HAP-1 (cell line): ENCODE data around the gene GNG13.
"Not testable (repeated sequence)": the region's sequence is repeated elsewhere in the genome, so short reads cannot be mapped to it uniquely, and the experiment has no call there.

Experiments used
- DNase-seq, 2 experiments: peaks; one replicate each; pipeline ENCODE4 v3.0.0-alpha.2; 2016 to 2020; ENCODE audit warnings: low spot score in 2 of 2
- H3K27me3 ChIP-seq: fragments of 250-450 bp; sonication (Bioruptor Pico); 2 replicates; pipeline ENCODE4 v1.5.1; 2020; ENCODE audit warnings: low read depth, mild to moderate bottlenecking, moderate library complexity
- H3K36me3 ChIP-seq: fragments of 250-450 bp; sonication (Bioruptor Pico); replicated peaks from 2 replicates; pipeline ENCODE4 v1.5.1; 2020; ENCODE audit warnings: mild to moderate bottlenecking
- H3K4me1 ChIP-seq: fragments of 250-450 bp; sonication (Bioruptor Pico); 2 replicates; pipeline ENCODE4 v1.5.1; 2020; ENCODE audit warnings: mild to moderate bottlenecking
- H3K4me3 ChIP-seq: fragments of 250-450 bp; sonication (Bioruptor Pico); 2 replicates; pipeline ENCODE4 v1.5.1; 2020; ENCODE audit warnings: mild to moderate bottlenecking, moderate library complexity
- H3K9me3 ChIP-seq: fragments of 250-450 bp; sonication (Bioruptor Pico); 2 replicates; pipeline ENCODE4 v1.5.1; 2020; ENCODE audit warnings: mild to moderate bottlenecking, moderate library complexity
- in situ Hi-C: fragments of 300-500 bp; cut with MboI; formaldehyde crosslinking; loops from 3 replicates; pipeline ENCODE4 v1.14.3; 2020; ENCODE audit warnings: low sequenced_read_pairs, inconsistent platforms, mixed read lengths

The GNG13 gene

GRCh38 chr16:825341-826061 lies 25.0 kb upstream of the GNG13 start:
- no peaks in the 10 kb centered on the region for H3K4me1 ChIP-seq
- H3K36me3 ChIP-seq, result no peaks in the 10 kb centered on the region
- H3K9me3 ChIP-seq, result no peaks in the 10 kb centered on the region
- no peaks in the 10 kb centered on the region for H3K27me3 ChIP-seq
- DNase-seq, result no peak
- H3K4me3 ChIP-seq, result no peak overlapping the region
- in situ Hi-C loops, result no loop called here

GRCh38 chr16:824601-825000 lies 24.1 kb upstream of the GNG13 start:
- Histone ChIP-seq H3K4me1 (no peaks in the 10 kb centered on the region), H3K27me3 (no peaks in the 10 kb centered on the region), H3K4me3 (no peak overlapping the region), H3K9me3 (no peaks in the 10 kb centered on the region), H3K36me3 (no peaks in the 10 kb centered on the region)
- in situ Hi-C loops, result no loop called here
- DNase-seq, result no peak

- Histone ChIP-seq H3K4me3 (no peak overlapping the region), H3K36me3 (no peaks in the 10 kb centered on the region), H3K4me1 (no peaks in the 10 kb centered on the region), H3K27me3 (no peaks in the 10 kb centered on the region), H3K9me3 (no peaks in the 10 kb centered on the region)
- in situ Hi-C loops, result no loop called here
- DNase-seq, result no peak
These were observed 23.7 kb upstream of the GNG13 start for GRCh38 chr16:824194-824593.

GRCh38 chr16:822909-823297 lies 22.4 kb upstream of the GNG13 start:
- no peak overlapping the region for H3K4me3 ChIP-seq
- no peaks in the 10 kb centered on the region for H3K27me3 ChIP-seq
- no peaks in the 10 kb centered on the region for H3K9me3 ChIP-seq
- in situ Hi-C loops, result no loop called here
- no peaks in the 10 kb centered on the region for H3K36me3 ChIP-seq
- no peak for DNase-seq
- no peaks in the 10 kb centered on the region for H3K4me1 ChIP-seq

GRCh38 chr16:822174-822908 lies 21.8 kb upstream of the GNG13 start:
- Histone ChIP-seq H3K9me3 (no peaks in the 10 kb centered on the region), H3K4me3 (no peak overlapping the region), H3K36me3 (no peaks in the 10 kb centered on the region), H3K27me3 (no peaks in the 10 kb centered on the region), H3K4me1 (no peaks in the 10 kb centered on the region)
- in situ Hi-C loops, result no loop called here
- DNase-seq, result no peak

GRCh38 chr16:821751-822150 lies 21.2 kb upstream of the GNG13 start:
- no peaks in the 10 kb centered on the region for H3K4me1 ChIP-seq
- no peaks in the 10 kb centered on the region for H3K9me3 ChIP-seq
- no peaks in the 10 kb centered on the region for H3K36me3 ChIP-seq
- DNase-seq, result no peak
- in situ Hi-C loops, result no loop called here
- H3K4me3 ChIP-seq, result no peak overlapping the region
- H3K27me3 ChIP-seq, result no peaks in the 10 kb centered on the region

- H3K4me3 ChIP-seq, result no peak overlapping the region
- no peaks in the 10 kb centered on the region for H3K36me3 ChIP-seq
- DNase-seq, result no peak
- H3K4me1 ChIP-seq, result no peaks in the 10 kb centered on the region
- H3K27me3 ChIP-seq, result no peaks in the 10 kb centered on the region
- no peaks in the 10 kb centered on the region for H3K9me3 ChIP-seq
- in situ Hi-C loops, result no loop called here
These were observed 20.2 kb upstream of the GNG13 start for GRCh38 chr16:820748-821147.

- in situ Hi-C loops, DNase-seq, H3K4me1 ChIP-seq, H3K9me3 ChIP-seq, H3K27me3 ChIP-seq, H3K36me3 ChIP-seq, H3K4me3 ChIP-seq: not testable (repeated sequence)
These were observed 19.5 kb upstream of the GNG13 start for GRCh38 chr16:820044-820408.

- H3K36me3 ChIP-seq, result no peaks in the 10 kb centered on the region
- in situ Hi-C loops, result no loop called here
- no peak overlapping the region for H3K4me3 ChIP-seq
- H3K9me3 ChIP-seq, result no peaks in the 10 kb centered on the region
- H3K4me1 ChIP-seq, result no peaks in the 10 kb centered on the region
- no peaks in the 10 kb centered on the region for H3K27me3 ChIP-seq
- no peak for DNase-seq
These were observed 19.0 kb upstream of the GNG13 start for GRCh38 chr16:819336-820043.

GRCh38 chr16:818592-818991 lies 18.1 kb upstream of the GNG13 start:
- H3K36me3 ChIP-seq, result no peaks in the 10 kb centered on the region
- no peaks in the 10 kb centered on the region for H3K27me3 ChIP-seq
- H3K9me3 ChIP-seq, result no peaks in the 10 kb centered on the region
- in situ Hi-C loops, result no loop called here
- peaks cover 3% of the 10 kb centered on the region; the same call in 1 of the 2 replicates for H3K4me1 ChIP-seq
- DNase-seq, result no peak
- no peak overlapping the region for H3K4me3 ChIP-seq

- in situ Hi-C loops, result no loop called here
- DNase-seq, result no peak
- no peaks in the 10 kb centered on the region for H3K9me3 ChIP-seq
- H3K36me3 ChIP-seq, result no peaks in the 10 kb centered on the region
- H3K4me3 ChIP-seq, result no peak overlapping the region
- H3K27me3 ChIP-seq, result no peaks in the 10 kb centered on the region
- peaks cover 5% of the 10 kb centered on the region; the same call in 1 of the 2 replicates for H3K4me1 ChIP-seq
These were observed 17.6 kb upstream of the GNG13 start for GRCh38 chr16:818132-818531.

- Histone ChIP-seq H3K9me3 (no peaks in the 10 kb centered on the region), H3K27me3 (no peaks in the 10 kb centered on the region), H3K4me3 (no peak overlapping the region), H3K4me1 (peaks cover 5% of the 10 kb centered on the region; the same call in 1 of the 2 replicates), H3K36me3 (no peaks in the 10 kb centered on the region)
- no peak for DNase-seq
- in situ Hi-C loops, result no loop called here
These were observed 16.7 kb upstream of the GNG13 start for GRCh38 chr16:817001-817906.

- no peaks in the 10 kb centered on the region for H3K36me3 ChIP-seq
- no peaks in the 10 kb centered on the region for H3K27me3 ChIP-seq
- no peak for DNase-seq
- no peak overlapping the region for H3K4me3 ChIP-seq
- in situ Hi-C loops, result no loop called here
- H3K4me1 ChIP-seq, result peaks cover 5% of the 10 kb centered on the region; the same call in 1 of the 2 replicates
- H3K9me3 ChIP-seq, result no peaks in the 10 kb centered on the region
These were observed 15.3 kb upstream of the GNG13 start for GRCh38 chr16:815861-816260.
